C4-2B (cell line): ENCODE results near the gene MR1.

Experiments
- H3K27ac ChIP-seq: fragments of 450-650 bp; 2 replicates; pipeline ENCODE4 v1.5.1; 2017
- ZFX ChIP-seq: fragments of 450-650 bp; IDR thresholded peaks from 2 replicates; pipeline ENCODE4 v1.6.1; 2017
- TF ChIP-seq, protein P1 (sequence below): fragments of 450-650 bp; conservative IDR thresholded peaks from 2 replicates; pipeline ENCODE4 v1.5.1; 2017; ENCODE audit warnings: mild to moderate bottlenecking

The MR1 gene

DNA sequence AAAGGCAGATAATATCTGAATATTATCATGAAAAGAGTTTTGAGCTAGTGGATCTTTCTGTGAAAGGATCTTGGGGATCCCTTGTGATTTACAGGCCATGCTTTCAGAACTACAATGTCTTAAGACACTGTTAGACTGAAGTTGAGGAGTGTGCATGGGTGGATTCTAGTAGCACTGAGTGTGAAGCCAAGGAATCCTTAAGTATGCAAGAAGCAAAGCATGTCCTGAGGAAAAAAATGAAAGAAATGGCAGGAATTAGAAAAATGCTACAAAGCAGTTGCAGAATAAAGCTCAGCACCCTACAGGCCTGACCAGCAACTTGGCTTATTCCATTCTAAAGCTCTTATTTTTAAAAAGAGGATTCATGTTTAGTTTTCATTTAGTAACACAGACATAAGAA lies 23.0 kb upstream of the MR1 start:
- H3K27ac ChIP-seq = no peak overlapping the region
- TF ChIP-seq, protein P1, sequence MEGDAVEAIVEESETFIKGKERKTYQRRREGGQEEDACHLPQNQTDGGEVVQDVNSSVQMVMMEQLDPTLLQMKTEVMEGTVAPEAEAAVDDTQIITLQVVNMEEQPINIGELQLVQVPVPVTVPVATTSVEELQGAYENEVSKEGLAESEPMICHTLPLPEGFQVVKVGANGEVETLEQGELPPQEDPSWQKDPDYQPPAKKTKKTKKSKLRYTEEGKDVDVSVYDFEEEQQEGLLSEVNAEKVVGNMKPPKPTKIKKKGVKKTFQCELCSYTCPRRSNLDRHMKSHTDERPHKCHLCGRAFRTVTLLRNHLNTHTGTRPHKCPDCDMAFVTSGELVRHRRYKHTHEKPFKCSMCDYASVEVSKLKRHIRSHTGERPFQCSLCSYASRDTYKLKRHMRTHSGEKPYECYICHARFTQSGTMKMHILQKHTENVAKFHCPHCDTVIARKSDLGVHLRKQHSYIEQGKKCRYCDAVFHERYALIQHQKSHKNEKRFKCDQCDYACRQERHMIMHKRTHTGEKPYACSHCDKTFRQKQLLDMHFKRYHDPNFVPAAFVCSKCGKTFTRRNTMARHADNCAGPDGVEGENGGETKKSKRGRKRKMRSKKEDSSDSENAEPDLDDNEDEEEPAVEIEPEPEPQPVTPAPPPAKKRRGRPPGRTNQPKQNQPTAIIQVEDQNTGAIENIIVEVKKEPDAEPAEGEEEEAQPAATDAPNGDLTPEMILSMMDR = no peak
- TF ChIP-seq ZFX = no peak

DNA sequence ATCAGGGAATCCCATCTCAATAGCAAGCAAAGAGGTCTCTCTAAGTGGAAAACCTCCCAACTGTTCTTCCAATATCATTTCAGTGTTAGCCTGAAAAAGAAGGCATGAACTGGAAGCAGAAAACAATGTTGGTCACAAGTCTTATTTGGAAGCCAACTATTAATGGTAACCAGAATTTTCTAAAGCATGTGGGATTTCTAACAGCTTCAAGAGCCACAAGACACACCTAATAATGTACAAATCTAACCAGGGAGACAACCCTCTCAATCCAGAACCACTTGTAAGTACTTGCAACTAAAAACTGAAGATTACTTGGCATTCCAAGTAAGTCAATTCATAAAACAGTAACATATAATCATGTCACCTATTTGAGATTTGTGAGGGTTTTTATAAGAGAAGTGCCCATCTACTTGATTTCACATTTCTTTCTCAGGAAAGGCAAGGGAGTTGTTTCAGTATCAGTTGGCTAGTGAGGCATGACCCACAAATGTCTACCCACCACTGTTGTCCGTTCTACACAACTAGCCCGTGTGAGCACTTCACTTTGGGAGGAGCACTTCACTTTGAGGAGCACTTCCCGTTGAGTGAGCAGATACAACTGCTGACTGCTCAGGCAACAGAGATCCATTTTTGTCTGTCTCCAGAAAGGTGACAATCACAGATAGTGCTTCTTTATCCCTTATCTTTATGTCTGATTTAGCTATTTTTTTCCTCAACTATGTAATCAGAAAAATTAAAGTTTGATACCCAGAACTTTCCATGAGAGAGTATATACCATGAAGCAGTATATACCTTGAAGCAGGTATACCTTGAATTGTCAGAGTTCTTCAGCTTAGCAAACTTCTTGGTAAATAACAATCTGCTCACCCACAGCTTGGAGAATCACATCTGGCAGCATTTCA lies 22.2 kb upstream of the MR1 start:
- TF ChIP-seq, protein P1 = no peak
- TF ChIP-seq ZFX = no peak

DNA sequence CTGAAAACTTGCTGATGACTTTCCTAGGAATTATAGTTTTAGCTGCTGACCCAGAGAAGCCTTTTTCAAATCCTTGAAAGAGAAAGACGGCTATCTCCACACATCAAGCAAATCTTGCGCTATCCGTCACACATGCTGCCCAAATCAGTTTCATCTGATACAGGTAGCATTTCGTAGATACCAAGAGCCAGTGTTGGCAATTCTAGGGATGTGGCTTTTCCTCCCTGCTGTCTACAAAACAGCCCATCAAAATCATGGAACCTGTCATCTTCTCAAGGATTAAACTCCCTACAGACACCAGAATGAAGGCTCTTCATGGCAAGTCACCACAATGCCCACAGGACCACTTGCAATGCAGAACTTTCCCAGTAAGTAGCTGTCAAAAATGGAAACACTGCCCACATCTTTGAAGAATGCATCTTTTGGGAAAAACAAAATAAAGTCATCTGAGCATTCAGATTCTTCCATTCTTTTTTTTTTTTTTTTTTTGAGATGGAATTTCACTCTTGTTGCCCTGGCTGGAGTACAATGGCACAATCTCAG lies 21.5 kb upstream of the MR1 start:
- no peak overlapping the region for H3K27ac ChIP-seq
- no peak for TF ChIP-seq ZFX
- TF ChIP-seq, protein P1 = no peak

More for the DNA sequence above, 22.2 kb upstream of the MR1 start:
- no peak overlapping the region for H3K27ac ChIP-seq

DNA sequence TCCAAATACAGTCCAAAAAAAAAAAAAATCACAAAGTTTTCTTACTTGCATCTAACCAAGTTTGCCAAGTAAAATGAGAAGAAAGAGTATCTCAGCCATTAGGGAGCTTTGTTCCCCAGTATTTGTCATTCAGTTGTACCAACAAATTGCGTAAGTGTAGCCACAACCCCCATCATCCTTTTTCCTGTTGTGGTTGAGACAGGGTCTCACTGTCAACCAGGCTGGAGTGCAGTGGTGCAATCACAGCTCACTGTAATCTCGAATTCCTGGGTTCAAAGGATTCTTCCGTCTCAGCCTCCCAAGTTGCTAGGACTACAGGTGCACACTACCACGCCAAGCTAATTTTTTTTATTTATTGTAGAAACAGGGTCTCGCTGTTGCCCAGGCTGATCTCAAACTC lies 20.6 kb upstream of the MR1 start:
- no peak overlapping the region for H3K27ac ChIP-seq
- TF ChIP-seq ZFX = no peak
- TF ChIP-seq, protein P1 = no peak

DNA sequence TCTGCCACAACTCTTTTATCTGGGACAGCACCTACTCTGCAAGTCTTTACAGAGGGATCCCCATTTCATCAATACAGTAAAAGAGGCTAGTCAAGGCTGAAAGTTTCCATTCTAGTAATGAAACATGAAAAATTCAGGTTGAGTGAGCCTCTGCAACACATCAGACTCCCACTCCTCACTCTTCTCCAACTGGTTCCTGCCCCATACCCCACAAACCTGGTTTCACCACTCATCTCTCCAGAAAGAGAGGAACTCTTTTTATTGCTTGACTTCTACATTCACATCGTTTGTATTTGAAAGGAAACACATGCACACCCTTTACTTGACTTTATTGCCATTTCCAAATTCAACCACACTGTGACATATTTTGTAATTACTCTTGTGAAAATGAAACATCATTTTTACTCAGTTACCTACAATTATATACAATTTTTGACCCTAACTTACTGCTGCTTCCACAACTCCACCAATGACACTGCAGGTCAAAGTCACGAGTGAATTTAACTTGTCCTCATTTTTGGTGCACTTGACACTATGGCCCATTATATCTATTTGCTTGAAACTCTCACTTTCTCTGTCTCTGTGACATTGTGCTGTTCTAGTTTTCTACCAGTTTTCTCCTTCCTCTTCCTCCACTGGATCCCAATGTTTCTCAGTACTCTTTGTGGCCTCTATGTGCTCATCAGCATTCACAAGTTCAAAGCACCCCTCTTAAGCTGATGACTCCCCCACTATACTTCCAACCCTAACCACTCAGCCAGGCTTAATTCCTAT lies 19.1 kb upstream of the MR1 start:
- no peak for TF ChIP-seq ZFX
- TF ChIP-seq, protein P1 = no peak

DNA sequence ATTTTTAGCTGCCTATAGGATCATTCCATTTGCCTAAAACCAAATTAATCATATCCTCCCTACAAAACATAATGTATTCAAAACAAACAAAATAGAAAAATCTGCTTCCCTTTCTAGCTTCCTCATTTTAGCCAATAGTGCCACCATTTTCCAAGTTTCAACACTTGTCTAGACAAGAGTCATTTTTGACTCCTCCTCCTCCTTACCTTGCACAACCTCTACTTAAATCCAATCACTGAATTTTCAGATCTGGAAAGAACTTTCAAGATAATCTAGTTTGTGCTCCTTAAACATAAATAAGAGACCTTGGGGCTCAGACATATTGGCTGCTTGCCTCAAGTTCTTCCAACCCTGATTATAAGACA lies 18.6 kb upstream of the MR1 start:
- H3K27ac ChIP-seq = no peak overlapping the region
- no peak for TF ChIP-seq ZFX
- TF ChIP-seq, protein P1 = no peak

More for the DNA sequence above, 19.1 kb upstream of the MR1 start:
- no peak overlapping the region for H3K27ac ChIP-seq

DNA sequence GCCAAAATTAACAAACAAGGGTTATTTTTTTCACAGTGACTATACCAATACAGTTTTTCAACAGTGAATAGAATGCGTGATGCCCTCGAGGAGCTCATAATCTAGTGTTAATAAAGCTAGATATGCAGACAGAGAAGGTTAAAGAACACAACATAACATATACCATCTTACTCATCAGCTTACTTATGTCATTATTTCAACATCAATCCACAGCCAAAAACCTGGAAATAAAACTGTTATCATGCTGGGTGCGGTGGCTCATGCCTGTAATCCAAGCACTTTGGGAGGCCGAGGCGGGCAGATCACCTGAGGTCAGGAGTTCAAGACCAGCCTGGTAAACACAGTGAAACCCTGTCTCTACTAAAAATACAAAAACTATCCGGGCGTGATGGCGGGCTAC lies 17.2 kb upstream of the MR1 start:
- no peak overlapping the region for H3K27ac ChIP-seq
- TF ChIP-seq ZFX = no peak
- TF ChIP-seq, protein P1 = no peak
